Mononuclear cell (primary cell): Measurements from ENCODE around the gene PWWP2A. TPM values are rescaled to one million over a fixed set of nuclear protein-coding genes. Genes with fewer than 3 reads are reported as not detected.
"Not testable (repeated sequence)": the region's sequence is repeated elsewhere in the genome, so short reads cannot be mapped to it uniquely, and the experiment has no call there.

Experiments used
- H3K27me3 ChIP-seq: 2 replicates; pipeline ENCODE4 v1.6.0; 2011; ENCODE audit warnings: low read length, control low read depth; ENCODE audit not compliant: insufficient read depth
- H3K4me1 ChIP-seq: 2 replicates; pipeline ENCODE4 v1.5.1; 2011; ENCODE audit warnings: mild to moderate bottlenecking, low read length, control low read depth; ENCODE audit not compliant: insufficient read depth
- H3K4me3 ChIP-seq: 2 replicates; pipeline ENCODE4 v1.5.1; 2011; ENCODE audit warnings: mild to moderate bottlenecking, low read length, moderate library complexity
- H3K9me3 ChIP-seq: 2 replicates; pipeline ENCODE4 v1.5.1; 2011; ENCODE audit warnings: low read depth, mild to moderate bottlenecking, control low read depth, low read length
- total RNA-seq: library from RNA; depleted of rRNA; stranded (reverse); fragments of >200 nt; gene quantifications from one replicate; pipeline ENCODE4 v1.2.3, GENCODE V29; 2012

PWWP2A gene
- total RNA-seq, 1 donor: 21.8 TPM

DNA sequence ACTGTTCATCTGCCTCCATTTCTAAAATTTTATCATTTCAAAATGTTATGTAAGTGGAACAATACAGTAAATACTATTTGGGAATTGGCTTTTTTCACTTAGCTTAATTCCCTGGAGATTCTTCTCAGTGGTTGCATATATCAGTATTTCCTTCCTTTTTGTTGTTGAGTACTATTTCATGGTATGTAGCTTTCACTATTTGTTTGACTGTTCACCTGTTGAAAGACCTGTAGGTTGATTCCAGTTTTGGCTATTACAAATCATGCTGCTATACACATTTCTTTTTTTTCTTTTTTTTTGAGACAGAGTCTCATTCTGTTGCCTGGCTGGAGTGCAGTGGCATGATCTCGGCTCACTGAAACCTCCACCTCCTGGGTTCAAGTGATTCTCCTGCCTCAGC is 33.0 kb upstream of the PWWP2A start:
- Histone ChIP-seq H3K4me1 (no peaks in the 10 kb centered on the region), H3K27me3 (no peaks in the 10 kb centered on the region), H3K9me3 (no peaks in the 10 kb centered on the region), H3K4me3 (no peak overlapping the region)

GRCh38 chr5:160151017-160151416 is 31.8 kb upstream of the PWWP2A start:
- Histone ChIP-seq H3K9me3 (no peaks in the 10 kb centered on the region), H3K27me3 (no peaks in the 10 kb centered on the region), H3K4me3 (no peak overlapping the region), H3K4me1 (no peaks in the 10 kb centered on the region)

GRCh38 chr5:160150381-160150780 is 31.1 kb upstream of the PWWP2A start:
- Histone ChIP-seq H3K4me3 (no peak overlapping the region), H3K4me1 (no peaks in the 10 kb centered on the region), H3K27me3 (no peaks in the 10 kb centered on the region), H3K9me3 (no peaks in the 10 kb centered on the region)

GRCh38 chr5:160144436-160144835 is 25.2 kb upstream of the PWWP2A start:
- H3K27me3 ChIP-seq, H3K4me3 ChIP-seq, H3K9me3 ChIP-seq, H3K4me1 ChIP-seq: not testable (repeated sequence)

DNA sequence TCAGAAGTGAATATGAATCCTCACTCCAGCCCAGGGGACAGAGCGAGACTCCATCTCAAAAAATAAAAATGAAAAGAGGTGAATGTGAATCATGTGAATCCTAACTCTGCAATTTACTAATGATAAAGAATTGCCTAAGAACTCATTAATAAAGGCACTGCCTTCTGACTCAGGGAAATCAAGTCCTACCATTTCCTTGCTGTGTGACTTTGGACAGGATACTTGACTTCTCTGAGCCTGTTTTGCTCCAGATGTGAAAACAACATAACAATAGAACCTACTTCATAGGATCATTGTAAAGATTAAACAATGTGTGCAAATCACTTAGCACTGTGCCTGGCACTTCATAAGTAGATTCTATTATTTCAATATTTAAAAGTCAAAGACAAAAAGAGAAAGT is 15.1 kb upstream of the PWWP2A start:
- Histone ChIP-seq H3K27me3 (no peaks in the 10 kb centered on the region), H3K4me3 (no peak overlapping the region)

GRCh38 chr5:160133918-160134304 is 14.7 kb upstream of the PWWP2A start:
- Histone ChIP-seq H3K4me3 (no peak overlapping the region), H3K9me3 (no peaks in the 10 kb centered on the region), H3K4me1 (no peaks in the 10 kb centered on the region), H3K27me3 (no peaks in the 10 kb centered on the region)

More for the DNA sequence above, 15.1 kb upstream of the PWWP2A start:
- H3K9me3 ChIP-seq: no peaks in the 10 kb centered on the region
- H3K4me1 ChIP-seq: no peaks in the 10 kb centered on the region

DNA sequence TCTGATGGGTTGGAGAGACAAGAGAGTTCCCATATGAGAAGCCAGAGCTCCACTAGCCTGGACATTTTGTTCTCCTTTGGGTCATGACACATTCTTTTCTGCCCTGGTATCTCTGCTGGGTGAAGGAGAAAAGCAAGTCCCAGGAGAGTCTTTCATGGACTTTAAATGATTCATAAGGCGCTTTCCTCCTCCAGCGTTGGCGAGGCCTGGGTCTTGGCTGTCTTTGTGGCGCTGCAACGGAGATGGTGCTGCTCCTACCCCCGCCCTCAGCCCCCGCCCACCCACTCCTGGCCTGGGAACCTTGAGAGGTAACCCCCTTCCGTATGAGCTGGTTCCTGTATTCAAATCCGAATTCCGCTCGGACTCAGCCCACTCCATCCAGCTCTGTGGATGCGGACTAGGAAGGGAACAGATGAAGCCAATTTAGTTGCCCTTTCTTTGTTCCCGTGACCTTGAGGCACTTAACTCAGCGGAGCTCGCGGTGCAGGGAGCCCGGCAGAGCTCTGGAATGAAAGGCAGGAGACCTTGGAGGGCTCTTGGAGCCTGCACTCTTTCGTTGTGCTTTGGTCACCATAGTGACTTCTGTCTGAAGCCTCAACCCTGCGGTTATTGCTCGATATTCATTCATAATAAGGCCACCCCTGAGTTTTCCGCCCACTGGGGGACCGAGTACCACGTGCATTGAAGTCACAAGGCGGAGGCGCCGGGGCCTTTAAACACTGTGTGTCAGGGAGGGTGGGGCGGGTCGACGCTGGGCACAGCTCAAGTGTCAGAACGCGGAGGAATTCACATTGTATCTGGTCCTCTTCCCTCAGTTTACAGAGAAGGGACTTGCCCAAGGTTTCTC is 14.0 kb upstream of the PWWP2A start:
- no peak overlapping the region for H3K4me3 ChIP-seq
- H3K27me3 ChIP-seq: no peaks in the 10 kb centered on the region
- no peaks in the 10 kb centered on the region for H3K9me3 ChIP-seq
- H3K4me1 ChIP-seq: no peaks in the 10 kb centered on the region

GRCh38 chr5:160129841-160130240 is 10.6 kb upstream of the PWWP2A start:
- Histone ChIP-seq H3K27me3 (no peaks in the 10 kb centered on the region), H3K4me1 (no peaks in the 10 kb centered on the region), H3K4me3 (no peak overlapping the region), H3K9me3 (no peaks in the 10 kb centered on the region)

GRCh38 chr5:160128632-160129031 is 9.4 kb upstream of the PWWP2A start:
- Histone ChIP-seq H3K27me3 (no peaks in the 10 kb centered on the region), H3K4me1 (no peaks in the 10 kb centered on the region), H3K4me3 (no peak overlapping the region), H3K9me3 (no peaks in the 10 kb centered on the region)

DNA sequence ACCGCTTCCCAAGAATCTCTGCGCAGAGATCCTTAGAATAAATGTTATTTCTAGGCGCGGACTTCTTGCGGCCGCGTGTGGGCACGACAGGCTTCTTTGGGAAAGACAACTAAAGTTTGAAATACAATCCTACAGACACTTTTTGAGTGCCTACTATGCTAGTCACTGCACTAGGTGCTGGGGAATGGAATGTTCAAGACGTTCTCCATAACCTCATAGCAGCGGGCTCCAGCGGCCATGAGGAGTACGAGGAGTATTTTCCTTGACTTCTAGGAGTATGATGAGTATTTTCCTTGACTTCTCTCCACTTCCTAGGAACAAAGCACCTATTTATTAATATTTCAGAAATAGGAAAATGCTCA is 636 bp upstream of the PWWP2A start:
- peak overlapping the region; percentile 93 for H3K4me3 ChIP-seq
- no peaks in the 10 kb centered on the region for H3K9me3 ChIP-seq
- no peaks in the 10 kb centered on the region for H3K27me3 ChIP-seq
- peaks cover 18% of the 10 kb centered on the region for H3K4me1 ChIP-seq

DNA sequence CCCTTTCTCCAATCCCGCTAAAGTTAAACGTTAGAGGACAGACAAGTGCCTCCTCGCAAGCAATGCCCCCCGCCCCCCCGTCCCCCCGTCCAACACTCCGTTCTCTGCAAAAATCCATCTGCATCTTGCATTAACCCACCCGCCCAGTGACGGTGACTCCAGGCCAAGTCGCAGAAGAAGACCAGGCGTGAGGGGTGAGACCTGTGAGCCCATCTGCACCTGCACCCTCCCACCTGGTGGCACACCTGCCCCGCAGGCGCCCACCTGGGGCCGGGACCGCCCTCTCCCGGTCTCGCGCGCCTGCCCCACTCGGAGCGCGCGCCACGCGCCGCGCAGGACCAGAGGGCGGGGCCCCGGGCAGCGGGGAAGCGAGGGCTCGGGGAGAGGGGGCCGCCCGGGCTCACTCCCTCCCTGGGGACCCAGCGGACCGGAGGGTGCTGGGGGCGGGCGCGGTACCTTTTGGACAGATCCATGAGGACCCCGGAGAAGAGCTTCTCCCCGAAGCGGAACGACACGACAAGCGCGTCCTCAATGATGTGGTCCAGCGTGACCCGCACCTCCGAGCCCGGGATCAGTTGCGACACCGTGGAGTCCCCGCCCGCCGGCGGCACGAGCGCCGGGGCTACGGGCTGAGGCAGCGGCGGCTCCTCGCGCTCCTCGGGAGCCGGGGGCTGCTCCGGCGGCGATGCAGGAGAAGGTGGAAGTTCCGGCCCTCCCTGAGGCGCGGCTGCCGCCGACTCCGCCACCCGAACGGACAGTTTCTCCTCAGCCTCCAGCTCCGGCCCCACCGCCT is 705 bp downstream of the PWWP2A start:
- Histone ChIP-seq H3K9me3 (no peaks in the 10 kb centered on the region), H3K4me1 (peaks cover 18% of the 10 kb centered on the region), H3K27me3 (no peaks in the 10 kb centered on the region), H3K4me3 (peak overlapping the region; percentile 93)

DNA sequence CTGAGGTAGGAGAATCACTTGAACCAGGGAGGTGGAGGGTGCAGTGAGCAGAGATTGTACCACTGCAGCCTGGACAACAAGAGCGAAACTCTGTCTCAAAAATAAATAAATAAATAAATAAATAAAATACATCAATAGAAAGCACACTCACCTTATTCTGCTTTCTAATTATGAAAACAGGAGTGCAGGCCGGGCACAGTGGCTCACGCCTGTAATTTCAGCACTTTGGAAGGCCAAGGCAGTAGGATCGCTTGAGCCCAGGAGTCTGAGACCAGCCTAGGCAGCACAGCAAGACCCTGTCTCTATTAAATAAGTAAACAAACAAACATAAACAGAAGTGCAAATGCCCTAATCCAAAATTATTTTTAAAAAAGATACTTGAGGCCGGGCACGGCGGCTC is 2.3 kb downstream of the PWWP2A start:
- H3K4me1 ChIP-seq: peaks cover 18% of the 10 kb centered on the region
- H3K9me3 ChIP-seq: no peaks in the 10 kb centered on the region
- no peak overlapping the region for H3K4me3 ChIP-seq
- no peaks in the 10 kb centered on the region for H3K27me3 ChIP-seq

GRCh38 chr5:160108124-160108523 is 11.1 kb downstream of the PWWP2A start:
- Histone ChIP-seq H3K27me3 (no peaks in the 10 kb centered on the region), H3K9me3 (no peaks in the 10 kb centered on the region), H3K4me1 (peaks cover 13% of the 10 kb centered on the region), H3K4me3 (no peak overlapping the region)

- Histone ChIP-seq H3K4me1 (peaks cover 30% of the 10 kb centered on the region), H3K4me3 (no peak overlapping the region), H3K9me3 (no peaks in the 10 kb centered on the region), H3K27me3 (no peaks in the 10 kb centered on the region)
Measured at GRCh38 chr5:160105686-160106360, 13.4 kb downstream of the PWWP2A start.

DNA sequence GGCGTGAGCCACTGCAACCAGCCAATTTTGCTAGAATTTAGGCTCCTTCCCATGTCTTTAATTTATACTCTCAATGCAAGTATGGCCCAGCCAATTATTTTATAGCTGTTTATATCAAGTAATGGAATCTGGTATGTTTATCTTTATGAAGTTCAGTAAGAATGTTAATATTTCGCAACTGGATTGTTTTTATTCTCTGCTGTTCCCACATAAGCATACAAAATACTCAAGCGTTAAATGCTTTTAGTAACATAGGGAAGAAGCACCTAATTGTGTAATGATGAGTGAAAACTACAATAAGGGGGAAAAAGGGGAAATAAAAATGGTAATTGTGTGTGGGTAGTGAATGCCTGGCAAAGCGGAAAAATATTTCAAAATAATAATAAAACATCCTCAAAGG is 21.3 kb downstream of the PWWP2A start:
- Histone ChIP-seq H3K9me3 (no peaks in the 10 kb centered on the region), H3K27me3 (no peaks in the 10 kb centered on the region), H3K4me3 (no peak overlapping the region), H3K4me1 (peaks cover 60% of the 10 kb centered on the region)
